ENCODE measurements around the gene CFDP1.
"Not testable (repeated sequence)": the region's sequence is repeated elsewhere in the genome, so short reads cannot be mapped to it uniquely, and the experiment has no call there.

Gene CFDP1

GRCh38 chr16:75458029-75458428 is 24.7 kb upstream of the CFDP1 start:
- DNase-seq = no peak

DNA sequence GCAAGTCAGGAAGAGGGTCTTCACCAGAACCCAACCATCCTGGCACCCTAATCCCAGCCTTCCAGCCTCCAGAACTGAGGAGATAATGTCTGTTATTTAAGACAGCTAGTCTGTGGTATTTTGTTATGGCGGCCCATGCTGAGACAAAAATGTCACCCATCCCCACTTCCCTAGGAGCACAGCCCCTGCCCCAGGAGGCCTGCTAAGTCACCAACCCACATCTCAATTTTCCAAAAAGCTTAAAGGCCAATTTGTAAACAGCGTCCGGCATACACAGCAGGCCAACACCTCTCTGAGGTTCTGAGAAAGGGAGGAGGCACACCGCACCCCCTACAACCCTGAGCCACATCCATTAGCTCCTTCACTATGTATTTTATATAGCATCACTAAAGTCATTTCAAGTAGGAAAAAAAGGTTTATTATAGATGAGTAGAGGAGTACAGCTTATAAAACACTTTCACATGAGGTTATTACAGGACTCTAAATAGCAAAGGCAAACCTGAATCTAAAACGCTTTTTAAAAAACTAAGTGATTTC is 24.2 kb upstream of the CFDP1 start:
- no peak for DNase-seq

DNA sequence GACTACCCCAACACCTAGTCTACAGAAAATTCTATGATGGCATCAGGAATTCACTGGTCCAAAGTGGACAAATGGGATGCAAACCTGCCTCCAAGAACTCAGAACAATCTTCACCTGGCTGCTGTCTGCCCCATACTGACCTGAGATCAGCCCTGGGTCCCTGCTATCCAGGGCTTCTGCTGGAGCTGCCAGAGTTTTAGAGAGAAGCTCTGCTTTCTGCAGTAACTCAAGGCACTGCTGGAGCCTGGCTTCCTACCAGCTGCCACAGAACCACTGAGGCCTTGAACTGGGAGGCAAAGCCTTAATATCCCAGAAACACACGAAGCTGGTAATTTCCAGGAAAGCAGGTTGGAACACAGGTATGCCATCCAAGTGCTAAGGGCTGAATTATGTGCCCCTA is 23.7 kb upstream of the CFDP1 start:
- DNase-seq = no peak

GRCh38 chr16:75456486-75456885 is 23.2 kb upstream of the CFDP1 start:
- not testable (repeated sequence) for DNase-seq

DNA sequence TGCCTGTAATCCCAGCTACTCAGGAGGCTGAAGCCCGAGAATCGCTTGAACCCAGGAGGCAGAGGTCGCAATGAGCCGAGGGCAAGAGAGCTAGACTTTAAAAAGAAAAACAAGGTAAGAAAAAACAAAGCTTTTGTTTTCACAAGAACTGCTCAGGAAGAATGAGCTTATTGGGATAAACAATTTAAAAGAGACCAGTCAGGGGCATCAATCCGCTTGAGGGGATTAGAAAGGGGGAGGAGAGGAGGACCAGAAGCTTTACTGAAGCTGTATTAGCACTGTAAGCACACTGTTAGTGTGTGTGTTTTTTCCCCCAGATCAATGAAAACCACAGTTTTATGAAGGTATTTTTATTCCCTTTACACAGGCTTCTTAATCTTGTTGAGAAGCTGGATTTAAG is 22.4 kb upstream of the CFDP1 start:
- DNase-seq = no peak

GRCh38 chr16:75452464-75453190 is 19.3 kb upstream of the CFDP1 start:
- DNase-seq = no peak

DNA sequence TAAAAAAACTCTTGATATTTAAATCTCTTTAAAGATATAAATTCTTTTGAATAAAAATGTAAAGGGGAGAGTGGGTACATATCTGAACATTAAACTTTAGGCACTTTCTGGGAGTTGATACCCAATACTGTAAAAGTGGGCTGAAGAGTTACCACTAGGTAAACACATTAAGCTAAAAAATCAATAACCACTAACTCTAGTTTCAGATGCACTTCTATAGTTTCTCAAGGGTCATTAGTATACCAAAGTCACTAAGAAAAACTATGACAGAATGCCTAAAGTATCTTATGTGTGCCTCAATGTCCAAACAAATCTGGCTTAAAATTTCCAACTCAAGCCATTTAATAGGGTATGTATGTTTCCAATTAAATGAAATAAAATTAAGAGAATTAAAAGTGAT is 13.1 kb upstream of the CFDP1 start:
- no peak for DNase-seq

DNA sequence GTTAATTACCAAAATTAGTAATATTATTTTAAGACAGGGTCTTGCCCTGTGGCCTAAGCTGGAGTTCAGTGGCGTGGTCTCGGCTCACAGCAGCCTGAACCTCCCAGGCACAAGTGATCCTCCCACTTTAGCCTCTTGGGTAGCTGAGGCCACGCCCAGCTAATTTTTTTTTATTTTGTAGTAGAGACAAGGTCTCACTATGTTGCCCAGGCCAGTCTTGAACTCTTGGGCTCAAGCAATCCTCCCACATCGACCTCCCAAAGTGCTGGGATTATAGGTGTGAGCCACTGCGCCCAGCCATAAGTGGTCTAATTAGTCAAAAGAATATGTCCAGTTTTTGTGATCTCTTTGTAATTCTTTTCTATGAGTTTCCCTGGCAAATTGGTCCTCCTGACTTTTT is 12.0 kb upstream of the CFDP1 start:
- DNase-seq = no peak

- no peak for DNase-seq
Measured at GRCh38 chr16:75443298-75443697, 10.0 kb upstream of the CFDP1 start.

DNA sequence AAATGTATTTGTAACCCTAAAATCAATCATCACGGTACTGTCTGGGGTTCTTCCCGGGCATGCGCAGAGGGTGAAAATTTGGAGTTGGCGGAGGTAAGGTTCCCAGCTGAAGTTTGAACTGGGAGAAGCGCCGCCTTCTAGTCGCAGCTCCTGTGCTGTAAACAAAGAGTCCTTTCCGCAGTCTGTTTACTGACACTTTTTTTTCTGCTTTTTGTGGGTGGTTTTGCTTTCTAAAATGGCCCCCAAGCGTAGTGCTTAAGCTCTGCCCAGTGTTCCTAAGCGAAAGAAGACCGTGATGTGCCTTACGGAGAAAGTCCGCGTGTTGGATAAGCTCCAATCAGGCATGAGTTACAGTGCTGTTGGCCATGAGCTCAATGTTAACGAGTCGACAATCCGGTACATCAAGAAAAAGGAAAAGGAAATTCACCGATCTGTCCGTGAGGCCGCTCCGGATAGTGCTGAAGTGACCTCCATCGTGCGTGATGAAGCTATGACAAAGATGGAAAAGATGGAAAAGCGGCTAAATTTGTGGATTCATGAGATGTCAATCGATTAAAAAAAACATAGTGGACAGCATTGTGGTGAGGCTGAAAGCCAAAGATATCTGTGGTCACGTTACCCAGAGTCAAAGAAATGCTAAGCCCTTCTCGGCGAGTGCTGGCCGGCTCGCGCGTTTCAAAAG is 570 bp upstream of the CFDP1 start:
- DNase-seq = peak; percentile 71

GRCh38 chr16:75429621-75430403 is 3.5 kb downstream of the CFDP1 start:
- DNase-seq = no peak

DNA sequence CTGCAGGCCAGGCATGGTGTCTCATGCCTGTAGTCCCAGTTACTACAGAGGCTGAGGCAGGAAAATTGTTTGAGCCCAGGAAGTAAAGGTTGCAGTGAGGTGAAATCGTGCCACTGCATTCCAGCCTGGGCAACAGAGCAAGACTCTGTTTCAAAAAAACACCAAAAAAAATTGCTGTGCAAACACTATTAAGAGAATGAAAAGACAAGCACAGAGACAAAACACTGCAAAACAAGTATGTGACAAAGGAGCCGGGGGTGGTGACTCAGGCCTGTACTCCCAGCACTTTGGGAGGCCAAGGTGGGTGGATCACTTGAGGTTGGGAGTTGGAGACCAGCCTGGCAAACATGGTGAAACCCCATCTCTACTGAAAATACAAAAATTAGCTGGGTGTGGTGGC is 6.8 kb downstream of the CFDP1 start:
- DNase-seq = not testable (repeated sequence)

DNA sequence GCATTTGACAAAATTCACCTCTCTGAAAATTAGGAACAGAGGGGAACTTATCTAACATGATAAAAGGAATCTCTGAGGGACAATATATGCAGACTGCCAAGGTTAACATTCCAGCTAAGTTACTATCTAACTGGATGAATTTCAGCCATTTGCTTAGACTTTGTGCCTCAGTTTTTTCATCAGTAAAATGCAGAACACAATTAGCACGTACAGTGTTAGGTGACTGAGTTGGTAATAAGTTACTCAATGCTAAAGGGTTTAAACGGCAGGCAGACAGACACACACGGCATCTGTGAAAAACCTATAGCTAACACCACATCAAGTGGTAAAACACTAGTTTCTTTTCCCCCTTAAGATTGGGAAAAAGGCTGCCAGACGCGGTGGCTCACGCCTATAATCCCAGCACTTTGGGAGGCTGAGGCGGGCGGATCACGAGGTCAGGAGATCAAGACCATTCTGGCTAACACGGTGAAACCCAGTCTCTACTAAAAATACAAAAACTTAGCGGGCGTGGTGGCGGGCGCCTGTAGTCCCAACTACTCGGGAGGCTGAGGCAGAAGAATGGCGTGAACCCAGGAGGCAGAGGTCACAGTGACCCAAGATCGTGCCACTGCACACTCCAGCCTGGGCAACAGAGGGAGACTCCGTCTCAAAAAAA is 9.1 kb downstream of the CFDP1 start:
- not testable (repeated sequence) for DNase-seq

DNA sequence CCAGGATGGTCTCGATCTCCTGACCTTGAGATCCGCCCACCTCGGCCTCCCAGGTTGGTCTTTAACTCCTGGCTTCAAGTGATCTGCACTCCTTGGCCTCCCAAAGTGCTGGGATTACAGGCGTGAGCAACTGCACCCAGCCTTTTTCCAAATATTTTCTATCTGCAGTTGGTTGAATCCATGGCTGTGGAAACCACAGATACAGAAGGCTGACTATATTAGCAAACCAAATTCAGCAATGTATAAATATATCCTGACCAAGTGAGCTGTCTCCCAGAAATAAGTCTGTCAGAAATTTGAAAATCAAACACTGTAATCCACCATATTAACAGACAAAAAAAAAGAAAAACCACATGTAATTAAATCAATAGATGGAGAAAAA is 9.6 kb downstream of the CFDP1 start:
- no peak for DNase-seq

- no peak for DNase-seq
Measured at GRCh38 chr16:75421820-75422126, 11.5 kb downstream of the CFDP1 start.

GRCh38 chr16:75420987-75421819 is 12.1 kb downstream of the CFDP1 start:
- DNase-seq = no peak

DNA sequence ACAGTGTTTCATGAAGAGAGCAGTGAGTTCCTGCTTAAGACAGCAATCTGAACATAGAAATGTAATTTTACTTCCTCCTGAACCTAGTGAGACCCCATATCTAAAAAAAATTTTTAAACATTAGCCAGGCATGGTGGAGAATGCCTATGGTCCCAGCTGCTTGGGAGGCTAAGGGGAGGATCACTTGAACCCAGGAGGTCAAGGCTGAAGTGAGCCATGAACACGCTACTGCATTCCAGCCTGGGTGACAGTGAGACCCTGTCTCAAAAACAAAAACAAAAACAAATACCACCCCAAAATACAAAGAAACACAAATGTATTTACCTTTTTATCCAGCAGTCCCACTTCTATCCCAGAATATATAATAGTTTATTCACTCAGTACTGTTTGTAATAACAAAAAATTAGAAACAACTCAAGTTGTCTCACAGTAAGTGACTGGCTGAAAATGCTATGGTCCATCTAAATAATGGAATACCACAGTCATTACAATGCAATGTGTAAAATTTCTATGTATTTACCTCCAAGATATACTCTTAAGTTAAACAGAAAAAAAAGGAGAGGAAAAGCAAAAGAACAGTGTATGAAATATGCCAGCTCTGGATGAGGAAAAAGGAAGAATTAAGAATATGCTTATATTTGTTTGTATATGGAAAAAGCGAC is 16.3 kb downstream of the CFDP1 start:
- DNase-seq = no peak

DNA sequence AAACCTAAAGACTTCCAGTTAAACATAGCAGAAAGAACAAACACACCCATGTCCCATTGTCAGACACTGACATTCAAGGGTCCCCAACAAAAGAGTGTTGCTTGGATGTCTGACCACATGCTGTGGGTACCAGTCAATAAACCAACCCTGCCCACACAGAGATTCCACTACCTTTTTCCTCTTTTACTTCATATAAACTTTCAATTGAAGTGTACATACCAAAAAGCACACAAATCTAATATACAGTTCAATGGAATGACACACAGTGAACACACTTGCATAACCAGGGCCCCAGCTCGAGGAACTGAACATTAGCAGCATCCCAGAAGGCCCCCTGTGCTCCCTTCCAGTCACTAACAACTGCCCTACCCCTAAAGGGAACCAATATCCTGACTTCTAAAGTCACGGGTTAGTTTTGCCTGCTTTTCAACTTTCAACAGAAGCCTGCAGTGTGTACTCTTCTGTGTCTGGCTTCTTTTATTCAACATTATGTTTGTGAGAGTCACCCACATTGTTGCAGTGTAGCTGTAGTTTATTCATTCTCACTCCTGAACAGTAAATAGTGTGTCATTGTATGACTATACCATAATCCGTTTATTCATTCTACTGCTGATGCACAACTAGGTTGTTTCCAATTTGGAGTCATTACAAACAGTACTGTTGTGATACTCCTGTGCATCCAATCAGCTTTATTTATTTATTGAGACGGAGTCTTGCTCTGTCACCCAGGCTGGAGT is 18.0 kb downstream of the CFDP1 start:
- no peak for DNase-seq

DNA sequence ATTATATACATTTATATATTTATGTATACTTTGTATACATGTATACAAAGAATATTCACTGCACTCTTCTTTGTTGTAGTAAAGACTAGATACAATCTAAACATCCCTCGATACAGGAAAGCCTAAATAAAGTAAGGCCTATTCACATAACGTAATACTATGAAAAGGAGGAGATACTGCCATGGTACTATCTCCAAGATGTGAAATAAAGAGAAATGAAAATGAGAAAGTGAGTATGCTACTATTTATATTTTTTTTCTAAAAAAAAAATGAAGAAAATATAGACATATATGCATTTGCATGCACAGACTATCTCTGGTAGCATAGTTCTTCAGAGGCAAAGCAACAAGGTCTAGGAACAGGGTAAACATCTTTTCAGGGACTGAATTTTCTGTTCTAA is 19.4 kb downstream of the CFDP1 start:
- DNase-seq = no peak

- DNase-seq = no peak
Measured at GRCh38 chr16:75406943-75407342, 26.4 kb downstream of the CFDP1 start.

DNA sequence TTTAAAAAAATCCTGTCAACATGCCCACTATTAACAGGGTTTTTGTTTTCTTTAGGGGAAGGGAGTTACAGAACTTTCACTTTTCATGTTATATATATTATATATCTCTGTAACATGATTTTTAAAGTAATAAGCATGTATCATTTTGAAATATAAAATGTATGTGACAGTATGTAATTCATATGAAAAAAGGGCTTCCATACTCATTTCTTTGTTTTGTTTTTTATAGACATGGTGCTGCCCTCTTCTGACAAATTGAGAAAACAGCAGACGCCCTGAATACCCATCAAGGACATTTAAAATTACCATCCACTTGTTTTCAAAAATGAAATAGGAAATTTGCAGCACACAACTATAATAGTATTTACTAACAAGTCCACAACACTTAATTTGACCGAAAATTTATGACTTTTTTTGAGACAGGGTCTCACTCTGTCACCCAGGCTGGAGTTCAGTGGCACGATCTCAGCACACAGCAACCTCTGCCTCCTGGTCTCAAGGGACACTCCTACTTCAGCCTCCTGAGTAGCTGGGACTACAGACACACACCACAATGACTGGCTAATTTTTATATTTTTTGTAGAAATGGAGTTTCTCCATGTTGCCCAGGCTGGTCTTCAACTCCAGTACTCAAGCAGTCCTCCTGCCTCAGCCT is 30.4 kb downstream of the CFDP1 start:
- DNase-seq = no peak

Data from NCI-H1417 treated with DMSO at 0.1 percent for 48 hours (cell line).